GM12878 (cell line): ENCODE measurements around the gene SYK. TPM values are rescaled to one million over a fixed set of nuclear protein-coding genes. Genes with fewer than 3 reads are reported as not detected.

Source experiments
- ATAC-seq: fragments of 200-7000 bp; cut with Tn5 transposase; 3 replicates; pipeline ENCODE4 v1.9.1; 2020; ENCODE audit warnings: mild to moderate bottlenecking, moderate library complexity
- BruUV-seq: library from RNA; stranded (reverse); fragments of 400-500 nt; replicated peaks from 2 replicates; lab custom pipeline; 2021; lab: Mats Ljungman, UMichigan
- CTCF ChIA-PET: fragments of 300-600 bp; sonication (Branson Sonifier 250); formaldehyde crosslinking; extraction: SDS; loops from one replicate; lab custom pipeline; 2021; ENCODE audit warnings: inconsistent platforms; lab: Yijun Ruan, JAX
- POLR2A ChIA-PET: fragments of 350-600 bp; formaldehyde crosslinking; extraction: SDS; loops from one replicate; lab custom pipeline; 2021; ENCODE audit warnings: inconsistent platforms; lab: Charles Lee
- RAD21 ChIA-PET: fragments of 300-600 bp; sonication (Branson Sonifier 250); formaldehyde crosslinking; loops from one replicate; lab custom pipeline; 2023; ENCODE audit warnings: antibody characterized with exemption; ENCODE audit not compliant: unreplicated experiment; lab: Charles Lee
- SMC1A ChIA-PET: fragments of 300-600 bp; sonication (Branson Sonifier 250); formaldehyde crosslinking; loops from one replicate; lab custom pipeline; 2023; ENCODE audit not compliant: unreplicated experiment, uncharacterized antibody; lab: Charles Lee
- DNase-seq: peaks from one replicate; pipeline ENCODE4 v3.0.0-alpha.2; 2011; ENCODE audit warnings: low read depth, low spot score
- FAIRE-seq: peaks from 3 replicates; lab custom pipeline; 2011; peaks lifted over from hg19 to GRCh38; lab: Jason Lieb, UNC
- H2AFZ ChIP-seq: 2 replicates; pipeline ENCODE4 v1.6.0; 2011; ENCODE audit warnings: low read depth, low read length, control low read depth; ENCODE audit not compliant: control insufficient read depth
- H3K27ac ChIP-seq: 2 replicates; pipeline ENCODE4 v1.5.1; 2011; ENCODE audit warnings: control low read depth; ENCODE audit not compliant: control insufficient read depth, insufficient read depth
- H3K27me3 ChIP-seq, 2 experiments: replicated peaks in 1 of 2; 2 replicates each; pipeline versions ENCODE4 v1.6.0 to v1.6.1; 2011; ENCODE audit warnings: low read length in 1 of 2; ENCODE audit not compliant: control insufficient read depth in 2 of 2, insufficient read depth in 2 of 2
- H3K36me3 ChIP-seq, 2 experiments: 2 replicates each; pipeline ENCODE4 v1.5.1; 2011; ENCODE audit warnings: low read length in 1 of 2; ENCODE audit not compliant: control insufficient read depth in 2 of 2, insufficient read depth in 2 of 2
- H3K4me1 ChIP-seq: 2 replicates; pipeline ENCODE4 v1.6.1; 2011; ENCODE audit warnings: mild to moderate bottlenecking, low read length, moderate library complexity, mixed read lengths; ENCODE audit not compliant: control insufficient read depth, insufficient read depth
- H3K4me2 ChIP-seq: 2 replicates; pipeline ENCODE4 v1.6.0; 2011; ENCODE audit warnings: control low read depth; ENCODE audit not compliant: control insufficient read depth, insufficient read depth
- H3K4me3 ChIP-seq: fragments of 200-600 bp; sonication (generic); 2 replicates; pipeline ENCODE4 v1.5.1; 2016
- H3K79me2 ChIP-seq: 2 replicates; pipeline ENCODE4 v1.6.0; 2011; ENCODE audit warnings: low read length; ENCODE audit not compliant: control insufficient read depth, insufficient read depth
- H3K9ac ChIP-seq: 2 replicates; pipeline ENCODE4 v1.8.0; 2011; ENCODE audit warnings: low read length, control low read depth, mixed read lengths; ENCODE audit not compliant: control insufficient read depth, insufficient read depth
- H3K9me3 ChIP-seq: replicated peaks from 3 replicates; pipeline ENCODE4 v1.5.1; 2011; ENCODE audit warnings: mild to moderate bottlenecking, low read length; ENCODE audit not compliant: control insufficient read depth, insufficient read depth
- H4K20me1 ChIP-seq: 2 replicates; pipeline ENCODE4 v1.6.0; 2011; ENCODE audit not compliant: control insufficient read depth, insufficient read depth
- BCL3 ChIP-seq: IDR thresholded peaks from 2 replicates; pipeline ENCODE4 v1.6.1; 2011; ENCODE audit warnings: borderline replicate concordance, low read depth, mild to moderate bottlenecking, moderate library complexity, low read length; ENCODE audit not compliant: insufficient read depth, poor library complexity, severe bottlenecking
- BMI1 ChIP-seq: fragments of 450-650 bp; IDR thresholded peaks from 2 replicates; pipeline ENCODE4 v1.6.1; 2016; ENCODE audit warnings: mild to moderate bottlenecking, moderate library complexity, borderline replicate concordance
- DPF2 ChIP-seq: fragments of 450-650 bp; IDR thresholded peaks from 2 replicates; pipeline ENCODE4 v1.6.1; 2017; ENCODE audit warnings: mild to moderate bottlenecking
- E4F1 ChIP-seq: fragments of 450-650 bp; IDR thresholded peaks from 2 replicates; pipeline ENCODE4 v1.6.1; 2018; ENCODE audit warnings: borderline replicate concordance, mild to moderate bottlenecking; ENCODE audit not compliant: partially characterized antibody
- ETV6 ChIP-seq, 2 experiments: fragments of 450-650 bp in 1 of 2; IDR thresholded peaks in 1 of 2; conservative IDR thresholded peaks in 1 of 2; 2 replicates each; pipeline ENCODE4 v1.6.1; 2014; ENCODE audit warnings: antibody characterized with exemption in 1 of 2, borderline replicate concordance in 1 of 2, low read depth in 1 of 2, mild to moderate bottlenecking in 1 of 2, moderate library complexity in 1 of 2
- IRF4 ChIP-seq: IDR thresholded peaks from 2 replicates; pipeline ENCODE4 v1.6.1; 2011; ENCODE audit warnings: low read depth, low read length
- KDM1A ChIP-seq: fragments of 200-600 bp; sonication (generic); IDR thresholded peaks from 2 replicates; pipeline ENCODE4 v1.6.1; 2016; ENCODE audit warnings: borderline replicate concordance
- MEF2A ChIP-seq: IDR thresholded peaks from 2 replicates; pipeline ENCODE4 v1.6.1; 2011; ENCODE audit warnings: low read depth, mild to moderate bottlenecking, low read length, moderate library complexity; ENCODE audit not compliant: insufficient read depth
- NBN ChIP-seq: fragments of 450-650 bp; IDR thresholded peaks from 2 replicates; pipeline ENCODE4 v1.6.1; 2016
- POU2F2 ChIP-seq: IDR thresholded peaks from 3 replicates; pipeline ENCODE4 v1.6.1; 2011; ENCODE audit warnings: low read depth, mild to moderate bottlenecking, low read length, borderline replicate concordance
- PRDM15 ChIP-seq: fragments of 450-650 bp; formaldehyde crosslinking; IDR thresholded peaks from 2 replicates; pipeline ENCODE4 v1.4.0; 2020; ENCODE audit warnings: mild to moderate bottlenecking, moderate library complexity
- RAD51 ChIP-seq: fragments of 450-650 bp; IDR thresholded peaks from 2 replicates; pipeline ENCODE4 v1.6.1; 2016; ENCODE audit warnings: moderate library complexity, mild to moderate bottlenecking, inconsistent platforms
- RELB ChIP-seq: fragments of 450-650 bp; IDR thresholded peaks from 2 replicates; pipeline ENCODE4 v1.6.1; 2017; ENCODE audit warnings: low read depth, mild to moderate bottlenecking, moderate library complexity
- SREBF1 ChIP-seq: IDR thresholded peaks from 2 replicates; pipeline ENCODE4 v1.6.1; 2012; ENCODE audit warnings: mild to moderate bottlenecking, low read length
- SREBF2 ChIP-seq: IDR thresholded peaks from 2 replicates; pipeline ENCODE4 v1.6.1; 2012; ENCODE audit warnings: mild to moderate bottlenecking, low read length
- TARDBP ChIP-seq: IDR thresholded peaks from 2 replicates; pipeline ENCODE4 v1.6.1; 2016; ENCODE audit warnings: borderline replicate concordance
- WGBS: methylation state at CpG from one replicate; pipeline ENCODE4 v1.1.6; 2016; ENCODE audit warnings: low lambda C conversion rate; ENCODE audit not compliant: insufficient replicate concordance, insufficient coverage; ENCODE audit errors: missing lambda C conversion rate; 5-methylcytosine and 5-hydroxymethylcytosine counted together
- in situ Hi-C: fragments of 300-500 bp; cut with MboI; formaldehyde crosslinking; loops from 9 replicates; pipeline ENCODE4 v1.14.3; 2018; ENCODE audit warnings: mixed read lengths
- intact Hi-C: fragments of 100-400 bp; cut with micrococcal nuclease; formaldehyde crosslinking; loops from one replicate; pipeline ENCODE4 v1.14.2; 2022; ENCODE audit not compliant: unreplicated experiment
- polyA plus RNA-seq, 11 experiments: library from polyadenylated mRNA; depleted of rRNA in 4 of 11; unstranded in 6 of 11; stranded (reverse) in 5 of 11; fragments of >200 nt; fragmentation: Nextera tagmentation in 4 of 11; fragmentation: Illumina TruSeq in 1 of 11; extraction: Ambion mirVana in 4 of 11; extraction: Trizol in 1 of 11; gene quantifications; 1 replicate in 1 of 11; 2 replicates in 10 of 11; pipeline versions ENCODE4 v1.2.1 to v1.2.3, GENCODE V29; 2011 to 2016; ENCODE audit warnings: inconsistent platforms in 2 of 11, missing spikeins in 2 of 11, low read depth in 1 of 11
- total RNA-seq, 4 experiments: library from RNA; depleted of rRNA in 3 of 4; stranded (reverse); fragments of >200 nt in 3 of 4; fragmentation: Illumina TruSeq in 1 of 4; extraction: Trizol in 1 of 4; gene quantifications; 2 replicates each; pipeline versions ENCODE4 v1.2.1 to v1.2.3, GENCODE V29; 2013 to 2021

The SYK gene
- total and polyA plus RNA-seq, 10 of the 15 experiments (the other 5 are each of a cell fraction or from before 2014, with no cell fraction given): 6.5 to 135 (median 68.8) TPM

GRCh38 chr9:90905822-90906221, 104.2 kb downstream of the SYK start:
- Histone ChIP-seq H3K4me3 (no peak overlapping the region), H3K79me2 (no peaks in the 10 kb centered on the region), H3K9me3 (no peaks in the 10 kb centered on the region), H3K27ac (no peak overlapping the region), H2AFZ (no peak overlapping the region), H3K4me2 (no peak overlapping the region), H4K20me1 (no peaks in the 10 kb centered on the region), H3K9ac (no peak overlapping the region), H3K36me3 (no peaks in the 10 kb centered on the region), H3K27me3 (no peaks in the 10 kb centered on the region; a peak in 1 of 4 replicates), H3K4me1 (peaks cover 8% of the 10 kb centered on the region)
- no TSS peak for BruUV-seq
- SMC1A ChIA-PET: interaction anchor here (1.1 to 1.6 kb wide), 2 partner anchors 10 to 13 kb away, joined by 3 to 5 read pairs; no protein-coding TSS in a partner anchor
- ATAC-seq: no peak
- FAIRE-seq: no peak
- 70% methylated on average over 3 of the region's 3 CpGs for WGBS
- in situ Hi-C loops (no loop called here), intact Hi-C loops (no loop called here)
- RAD21 ChIA-PET: no interaction called here
- POLR2A ChIA-PET: no interaction called here
- DNase-seq: no peak
- CTCF ChIA-PET: interaction anchor here (3.1 kb wide), 1 partner anchor 10 kb away, joined by 11 read pairs; no protein-coding TSS in a partner anchor
- TF ChIP-seq TARDBP: no peak
- no peak for TF ChIP-seq PRDM15 (CRISPR knock-in tag)
- TF ChIP-seq SREBF1: no peak
- no peak for TF ChIP-seq NBN
- no peak for TF ChIP-seq DPF2
- TF ChIP-seq SREBF2: no peak
- TF ChIP-seq MEF2A: no peak
- no peak for TF ChIP-seq POU2F2
- no peak for TF ChIP-seq BCL3
- no peak for TF ChIP-seq ETV6 (conservative IDR thresholded peaks at IDR 0.05 in 1 of 2, IDR thresholded peaks at IDR 0.05 in 1 of 2; ENCODE audit: borderline replicate concordance in 1 of 2, low read depth in 1 of 2)
- TF ChIP-seq BMI1: no peak
- TF ChIP-seq KDM1A: no peak
- no peak for TF ChIP-seq E4F1
- no peak for TF ChIP-seq IRF4
- no peak for TF ChIP-seq RELB
- TF ChIP-seq RAD51: no peak
